Activated CD8-positive, alpha-beta T cell treated with anti-CD3 and anti-CD28 coated beads for 36 hours (primary cell): ENCODE results near the gene MLF2. TPM values are rescaled to one million over a fixed set of nuclear protein-coding genes. Genes with fewer than 3 reads are reported as not detected.

Experiments
- ATAC-seq: fragments of 200-7000 bp; cut with Tn5 transposase; one replicate; pipeline ENCODE4 v1.10.0; 2021; ENCODE audit warnings: mild to moderate bottlenecking, moderate library complexity
- CTCF ChIA-PET: fragments of 350-600 bp; sonication (Branson Sonifier 250); formaldehyde crosslinking; loops from one replicate; lab custom pipeline; 2021; ENCODE audit warnings: antibody characterized with exemption; lab: Charles Lee
- POLR2A ChIA-PET: fragments of 350-600 bp; sonication (Branson Sonifier 250); formaldehyde crosslinking; loops from one replicate; lab custom pipeline; 2021; ENCODE audit warnings: antibody characterized with exemption; lab: Charles Lee
- DNase-seq: peaks from one replicate; pipeline ENCODE4 v3.0.0-alpha.2; 2020
- H3K27ac Mint-ChIP-seq: one replicate; pipeline ENCODE4 v1.8.0; 2021; ENCODE audit warnings: mild to moderate bottlenecking, mixed read lengths
- H3K27me3 Mint-ChIP-seq: one replicate; pipeline ENCODE4 v1.8.0; 2021; ENCODE audit warnings: mixed read lengths
- H3K36me3 Mint-ChIP-seq: one replicate; pipeline ENCODE4 v1.8.0; 2021; ENCODE audit warnings: low read depth, mixed read lengths
- H3K4me1 Mint-ChIP-seq: one replicate; pipeline ENCODE4 v1.8.0; 2021; ENCODE audit warnings: low read depth, mixed read lengths
- H3K4me3 Mint-ChIP-seq: one replicate; pipeline ENCODE4 v1.8.0; 2021; ENCODE audit warnings: mild to moderate bottlenecking, moderate library complexity, mixed read lengths
- H3K9me3 Mint-ChIP-seq: one replicate; pipeline ENCODE4 v1.8.0; 2021; ENCODE audit warnings: mixed read lengths
- intact Hi-C: fragments of 100-400 bp; cut with micrococcal nuclease; formaldehyde crosslinking; loops from one replicate; pipeline ENCODE4 v1.10.0; 2022
- total RNA-seq, 2 experiments: library from RNA; stranded (reverse); gene quantifications; one replicate each; pipeline ENCODE4 v1.2.3, GENCODE V29; 2021
- TF ChIP-seq, protein P1 (sequence below): fragments of 200-600 bp; IDR thresholded peaks from one replicate; pipeline ENCODE4 v1.8.0; 2022; ENCODE audit warnings: antibody characterized with exemption, mild to moderate bottlenecking

MLF2 gene
- total RNA-seq, 2 experiments from 2014 or later: 149 to 151 TPM

DNA sequence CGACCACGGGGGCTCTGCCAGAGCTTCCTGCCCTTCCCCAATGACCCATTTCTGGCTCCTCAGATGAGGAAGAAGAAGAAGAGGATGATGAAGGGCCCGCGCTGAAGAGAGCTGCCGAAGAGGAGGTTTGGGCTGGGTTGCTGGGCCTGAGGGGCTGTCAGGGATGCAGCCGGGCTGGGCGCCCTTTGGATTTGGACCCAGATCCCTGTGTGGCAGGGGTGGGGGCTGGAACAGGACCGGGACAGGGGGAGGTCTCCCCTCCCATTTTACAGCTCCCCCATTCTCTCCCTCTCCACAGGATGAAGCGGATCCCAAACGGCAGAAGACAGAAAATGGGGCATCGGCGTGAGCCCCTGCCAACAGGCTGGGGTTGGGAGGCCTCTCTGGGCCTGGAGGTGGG, 17.2 kb upstream of the MLF2 start:
- H3K27me3 Mint-ChIP-seq: peaks cover 15% of the 10 kb centered on the region
- peaks cover 45% of the 10 kb centered on the region for H3K36me3 Mint-ChIP-seq
- no peak overlapping the region for H3K4me3 Mint-ChIP-seq
- no peak for ATAC-seq
- CTCF ChIA-PET: interaction anchor here (1.4 to 6.2 kb wide), 3 partner anchors 10 to 56 kb away, joined by 3 to 89 read pairs (median 77); partner anchors contain the start of gene MLF2
- intact Hi-C loops: no loop called here
- H3K27ac Mint-ChIP-seq: no peak overlapping the region
- no peaks in the 10 kb centered on the region for H3K9me3 Mint-ChIP-seq
- TF ChIP-seq, protein P1, sequence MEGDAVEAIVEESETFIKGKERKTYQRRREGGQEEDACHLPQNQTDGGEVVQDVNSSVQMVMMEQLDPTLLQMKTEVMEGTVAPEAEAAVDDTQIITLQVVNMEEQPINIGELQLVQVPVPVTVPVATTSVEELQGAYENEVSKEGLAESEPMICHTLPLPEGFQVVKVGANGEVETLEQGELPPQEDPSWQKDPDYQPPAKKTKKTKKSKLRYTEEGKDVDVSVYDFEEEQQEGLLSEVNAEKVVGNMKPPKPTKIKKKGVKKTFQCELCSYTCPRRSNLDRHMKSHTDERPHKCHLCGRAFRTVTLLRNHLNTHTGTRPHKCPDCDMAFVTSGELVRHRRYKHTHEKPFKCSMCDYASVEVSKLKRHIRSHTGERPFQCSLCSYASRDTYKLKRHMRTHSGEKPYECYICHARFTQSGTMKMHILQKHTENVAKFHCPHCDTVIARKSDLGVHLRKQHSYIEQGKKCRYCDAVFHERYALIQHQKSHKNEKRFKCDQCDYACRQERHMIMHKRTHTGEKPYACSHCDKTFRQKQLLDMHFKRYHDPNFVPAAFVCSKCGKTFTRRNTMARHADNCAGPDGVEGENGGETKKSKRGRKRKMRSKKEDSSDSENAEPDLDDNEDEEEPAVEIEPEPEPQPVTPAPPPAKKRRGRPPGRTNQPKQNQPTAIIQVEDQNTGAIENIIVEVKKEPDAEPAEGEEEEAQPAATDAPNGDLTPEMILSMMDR: no peak
- peaks cover 49% of the 10 kb centered on the region for H3K4me1 Mint-ChIP-seq
- POLR2A ChIA-PET: interaction anchor here (1.4 to 1.6 kb wide), 3 partner anchors 10 to 174 kb away, joined by 3 to 7 read pairs (median 4); partner anchors contain the start of genes C12orf57, MLF2 and RNU7-1
- no peak for DNase-seq

- Mint-ChIP-seq H3K9me3 (no peaks in the 10 kb centered on the region), H3K27ac (no peak overlapping the region), H3K36me3 (peaks cover 41% of the 10 kb centered on the region), H3K4me1 (peaks cover 48% of the 10 kb centered on the region), H3K27me3 (peaks cover 17% of the 10 kb centered on the region), H3K4me3 (no peak overlapping the region)
- intact Hi-C loops: no loop called here
- DNase-seq (no peak), ATAC-seq (no peak)
- TF ChIP-seq, protein P1: no peak
- ChIA-PET POLR2A (interaction anchor here (1.4 to 4.9 kb wide), 3 partner anchors 8 to 17 kb away, joined by 4 to 21 read pairs (median 7); partner anchors contain the start of gene MLF2), CTCF (interaction anchor here (1.6 to 6.2 kb wide), 3 partner anchors 10 to 17 kb away, joined by 9 to 89 read pairs (median 77); partner anchors contain the start of gene MLF2)
These were observed 16.7 kb upstream of the MLF2 start for GRCh38 chr12:6769666-6770065.

DNA sequence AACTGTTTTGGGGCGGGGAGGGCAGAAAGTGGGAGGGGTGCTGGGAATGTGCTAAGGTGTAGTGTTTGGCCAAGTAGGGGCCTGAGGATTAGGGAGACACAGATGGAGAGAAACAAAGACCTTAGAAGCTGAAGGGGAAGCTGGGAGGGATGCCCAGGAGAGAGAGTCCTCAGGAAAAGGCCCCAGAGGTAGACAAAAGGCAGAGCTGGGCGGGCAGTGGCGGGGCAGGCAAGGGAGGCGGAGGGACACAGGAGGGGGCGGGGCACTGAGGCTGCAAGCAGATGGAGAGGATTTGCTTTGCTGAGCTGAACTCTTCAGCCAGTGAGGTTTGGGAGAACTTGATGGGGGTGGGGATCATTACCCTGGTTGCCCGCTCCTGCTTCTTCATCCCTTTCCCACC, 16.0 kb upstream of the MLF2 start:
- H3K4me3 Mint-ChIP-seq: peak overlapping the region; percentile 71
- H3K36me3 Mint-ChIP-seq: peaks cover 34% of the 10 kb centered on the region
- POLR2A ChIA-PET: interaction anchor here (0.7 to 4.9 kb wide), 3 partner anchors 9 to 16 kb away, joined by 3 to 21 read pairs (median 4); partner anchors contain the start of gene MLF2

GRCh38 chr12:6768437-6768914, 15.5 kb upstream of the MLF2 start:
- Mint-ChIP-seq H3K27me3 (peaks cover 24% of the 10 kb centered on the region), H3K4me3 (peak overlapping the region; percentile 71), H3K4me1 (peaks cover 51% of the 10 kb centered on the region), H3K9me3 (no peaks in the 10 kb centered on the region), H3K27ac (no peak overlapping the region), H3K36me3 (peaks cover 32% of the 10 kb centered on the region)
- CTCF ChIA-PET: interaction anchor here (1.1 to 6.2 kb wide), 5 partner anchors 11 to 83 kb away, joined by 5 to 89 read pairs (median 9); partner anchors contain the start of genes MLF2 and USP5
- POLR2A ChIA-PET: interaction anchor here (0.7 to 4.9 kb wide), 4 partner anchors 10 to 16 kb away, joined by 3 to 31 read pairs (median 12); partner anchors contain the start of gene MLF2
- intact Hi-C loops: no loop called here
- no peak for DNase-seq
- no peak for ATAC-seq
- TF ChIP-seq, protein P1: no peak

More for the DNA sequence above, 16.0 kb upstream of the MLF2 start:
- ATAC-seq: no peak
- DNase-seq: no peak
- CTCF ChIA-PET: interaction anchor here (1.6 to 6.2 kb wide), 2 partner anchors 11 to 16 kb away, joined by 9 to 89 read pairs; partner anchors contain the start of gene MLF2
- Mint-ChIP-seq H3K27ac (no peak overlapping the region), H3K4me1 (peaks cover 50% of the 10 kb centered on the region), H3K27me3 (peaks cover 24% of the 10 kb centered on the region), H3K9me3 (no peaks in the 10 kb centered on the region)
- TF ChIP-seq, protein P1: no peak
- intact Hi-C loops: no loop called here
